ENCODE results near the gene LRIT2.

DNA sequence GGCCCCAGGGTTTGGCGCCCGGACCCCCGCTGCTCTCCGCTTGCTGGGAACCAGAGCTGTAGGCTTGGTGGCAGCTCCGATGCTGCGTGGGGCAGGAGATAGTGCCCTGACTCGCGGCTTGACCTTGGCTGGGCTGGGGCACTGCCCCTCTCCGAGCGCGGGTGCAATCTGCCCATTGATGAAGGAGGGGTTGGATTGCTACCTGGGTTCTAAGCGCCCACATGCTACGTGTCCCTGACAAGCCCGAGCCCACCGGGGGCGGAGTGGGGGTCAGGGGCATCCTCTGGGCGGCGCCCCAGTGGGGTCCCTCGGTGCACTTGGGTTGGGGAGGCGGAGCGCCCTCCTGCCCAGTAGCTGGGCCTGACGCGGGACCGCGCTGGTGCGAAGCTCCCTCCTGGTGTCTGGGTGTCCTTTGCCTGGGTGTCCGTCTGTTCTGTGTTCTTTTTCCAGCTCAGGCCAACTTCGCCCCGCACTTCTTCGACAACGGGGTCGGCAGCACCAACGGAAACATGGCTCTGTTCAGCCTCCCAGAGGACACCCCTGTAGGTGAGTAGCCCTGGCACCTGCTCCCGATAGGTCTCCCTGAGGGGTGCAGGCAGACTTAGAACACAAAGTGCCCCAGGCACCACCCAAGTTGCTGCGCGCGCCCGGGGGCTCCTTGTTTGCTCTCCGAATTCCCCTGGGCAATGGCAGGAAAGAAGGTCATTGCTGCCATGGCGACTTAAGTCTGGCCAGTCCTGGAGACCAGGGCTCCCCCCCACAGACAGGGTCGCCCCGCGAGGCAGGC lies 30.1 kb downstream of the LRIT2 start:
- TF ChIP-seq, protein P1, sequence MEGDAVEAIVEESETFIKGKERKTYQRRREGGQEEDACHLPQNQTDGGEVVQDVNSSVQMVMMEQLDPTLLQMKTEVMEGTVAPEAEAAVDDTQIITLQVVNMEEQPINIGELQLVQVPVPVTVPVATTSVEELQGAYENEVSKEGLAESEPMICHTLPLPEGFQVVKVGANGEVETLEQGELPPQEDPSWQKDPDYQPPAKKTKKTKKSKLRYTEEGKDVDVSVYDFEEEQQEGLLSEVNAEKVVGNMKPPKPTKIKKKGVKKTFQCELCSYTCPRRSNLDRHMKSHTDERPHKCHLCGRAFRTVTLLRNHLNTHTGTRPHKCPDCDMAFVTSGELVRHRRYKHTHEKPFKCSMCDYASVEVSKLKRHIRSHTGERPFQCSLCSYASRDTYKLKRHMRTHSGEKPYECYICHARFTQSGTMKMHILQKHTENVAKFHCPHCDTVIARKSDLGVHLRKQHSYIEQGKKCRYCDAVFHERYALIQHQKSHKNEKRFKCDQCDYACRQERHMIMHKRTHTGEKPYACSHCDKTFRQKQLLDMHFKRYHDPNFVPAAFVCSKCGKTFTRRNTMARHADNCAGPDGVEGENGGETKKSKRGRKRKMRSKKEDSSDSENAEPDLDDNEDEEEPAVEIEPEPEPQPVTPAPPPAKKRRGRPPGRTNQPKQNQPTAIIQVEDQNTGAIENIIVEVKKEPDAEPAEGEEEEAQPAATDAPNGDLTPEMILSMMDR (IDR thresholded peaks at IDR 0.05; ENCODE audit: low read depth, low read length) = no peak
- no peak for TF ChIP-seq EZH2phosphoT487 (IDR thresholded peaks at IDR 0.05; ENCODE audit: low read depth)

Measured in OCI-LY3 (cell line).